Lower leg skin (tissue), 4 donors: ENCODE data around the gene TMEM125. TPM values are rescaled to one million over a fixed set of nuclear protein-coding genes. Genes with fewer than 3 reads are reported as not detected.

Source experiments
- DNase-seq, 2 donors: peaks; one replicate each; pipeline ENCODE4 v3.0.0-alpha.2; 2019; ENCODE audit warnings: low spot score in 2 of 2
- H3K4me3 ChIP-seq: fragments of 200-600 bp; sonication (generic); 2 replicates; pipeline ENCODE4 v1.5.1; 2017; ENCODE audit warnings: mild to moderate bottlenecking, low read depth; ENCODE audit not compliant: poor library complexity, severe bottlenecking
- CTCF ChIP-seq, 3 donors: fragments of 450-650 bp; IDR thresholded peaks; one replicate each; pipeline ENCODE4 v1.5.1; 2016; ENCODE audit warnings: antibody characterized with exemption in 3 of 3, mild to moderate bottlenecking in 3 of 3, moderate library complexity in 2 of 3
- POLR2A ChIP-seq, 2 donors: fragments of 450-650 bp; IDR thresholded peaks; one replicate each; pipeline ENCODE4 v1.6.1; 2016 to 2017; ENCODE audit warnings: antibody characterized with exemption in 2 of 2, mild to moderate bottlenecking in 1 of 2, moderate library complexity in 1 of 2
- WGBS, 2 donors: methylation state at CpG; one replicate each; pipeline ENCODE4 v1.1.5; 2018; 5-methylcytosine and 5-hydroxymethylcytosine counted together
- intact Hi-C: fragments of 100-400 bp; cut with DNase I; formaldehyde crosslinking; loops from one replicate; pipeline ENCODE4 v1.15.0; 2023; ENCODE audit warnings: low total_unique reads
- total RNA-seq, 4 donors: library from RNA; depleted of rRNA; stranded (reverse); fragments of >200 nt; gene quantifications; one replicate each; pipeline ENCODE4 v1.1.0, GENCODE V29; 2016

The TMEM125 gene
- total RNA-seq, 4 donors from 2014 or later = 13.6 to 34.5 (median 19.0) TPM

GRCh38 chr1:43251024-43251423, 18.8 kb upstream of the TMEM125 start:
- intact Hi-C loops = no loop called here

GRCh38 chr1:43252225-43252624, 17.6 kb upstream of the TMEM125 start:
- no peak for DNase-seq
- 77 to 78% methylated on average over 1 of the region's 1 CpG for WGBS, 2 donors
- intact Hi-C loops = no loop called here
- H3K4me3 ChIP-seq = no peak overlapping the region
- TF ChIP-seq POLR2A (IDR thresholded peaks at IDR 0.05) = no peak
- TF ChIP-seq CTCF (IDR thresholded peaks at IDR 0.05) = no peak

More at GRCh38 chr1:43251024-43251423, 18.8 kb upstream of the TMEM125 start:
- DNase-seq = no peak
- H3K4me3 ChIP-seq = no peak overlapping the region
- WGBS, 2 donors = 90 to 91% methylated on average over 5 of the region's 5 CpGs
- TF ChIP-seq CTCF (IDR thresholded peaks at IDR 0.05) (no peak), POLR2A (IDR thresholded peaks at IDR 0.05) (no peak)

- 91 to 95% methylated on average over 4 of the region's 4 CpGs for WGBS, 2 donors
- peak in 1 of 2 donors; percentile 43 for DNase-seq
These were observed 16.6 kb upstream of the TMEM125 start for GRCh38 chr1:43253173-43253572.

GRCh38 chr1:43253876-43254275, 15.9 kb upstream of the TMEM125 start:
- WGBS, 2 donors = 91 to 94% methylated on average over 8 of the region's 8 CpGs
- intact Hi-C loops = no loop called here
- H3K4me3 ChIP-seq = no peak overlapping the region
- TF ChIP-seq POLR2A (IDR thresholded peaks at IDR 0.05) (no peak), CTCF (IDR thresholded peaks at IDR 0.05) (no peak)
- DNase-seq = peak in 1 of 2 donors; percentile 52

More at GRCh38 chr1:43253173-43253572, 16.6 kb upstream of the TMEM125 start:
- H3K4me3 ChIP-seq = no peak overlapping the region
- no peak for TF ChIP-seq CTCF (IDR thresholded peaks at IDR 0.05)
- TF ChIP-seq POLR2A (IDR thresholded peaks at IDR 0.05) = no peak
- intact Hi-C loops = no loop called here

GRCh38 chr1:43255438-43256210, 14.2 kb upstream of the TMEM125 start:
- 70 to 73% methylated on average over 10 of the region's 10 CpGs for WGBS, 2 donors
- intact Hi-C loops = no loop called here
- TF ChIP-seq POLR2A (IDR thresholded peaks at IDR 0.05) = no peak
- no peak for TF ChIP-seq CTCF (IDR thresholded peaks at IDR 0.05)
- DNase-seq = peak in 1 of 2 donors; percentile 63
- H3K4me3 ChIP-seq = no peak overlapping the region
